SIG-M5 treated with dmso at 0.1 percent for 504 hours (cell line): ENCODE results near the gene ARHGAP8.
"Not testable (repeated sequence)": the region's sequence is repeated elsewhere in the genome, so short reads cannot be mapped to it uniquely, and the experiment has no call there.

ENCODE experiments used
- DNase-seq: peaks from one replicate; lab custom pipeline; 2025; ENCODE audit not compliant: unreplicated experiment; lab: John Stamatoyannopoulos, UW

ARHGAP8 gene

DNA sequence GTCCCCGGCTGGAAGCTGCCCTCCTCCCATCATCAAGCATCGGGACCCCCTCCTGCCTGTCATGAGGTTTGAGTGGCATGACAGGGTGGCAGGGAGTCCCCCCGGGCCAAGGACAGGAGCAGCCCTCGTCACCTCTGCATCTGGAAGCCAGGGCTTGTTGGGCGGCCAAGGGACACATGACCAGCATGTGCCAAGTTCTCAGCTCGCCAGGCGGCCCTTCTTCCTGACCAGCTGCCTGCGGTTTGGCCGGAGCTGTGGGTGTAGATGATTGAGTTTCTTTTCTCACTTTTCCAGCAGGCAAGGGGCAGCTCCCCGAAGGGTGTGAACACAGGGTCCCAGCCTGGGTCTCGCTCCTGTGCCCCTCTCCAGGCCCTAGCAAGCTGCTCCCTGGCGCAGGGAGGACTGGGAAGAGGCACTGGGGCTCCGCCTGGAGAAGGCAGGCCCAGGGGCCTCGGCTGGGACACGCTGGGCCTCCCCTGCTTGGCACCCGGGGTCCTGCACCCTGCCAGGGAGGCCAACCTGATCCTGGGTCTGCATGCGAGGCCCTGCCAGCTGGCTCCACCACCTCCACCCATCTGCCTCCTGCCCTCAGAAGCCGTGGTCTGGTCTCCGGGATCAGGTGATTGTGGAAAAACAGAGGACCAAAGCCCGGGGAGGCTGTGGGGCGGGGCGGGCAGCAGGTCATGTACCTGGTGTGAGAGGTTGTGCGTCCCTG is 13.4 kb downstream of the ARHGAP8 start:
- DNase-seq = no peak

GRCh38 chr22:44773082-44773481 is 20.7 kb downstream of the ARHGAP8 start:
- no peak for DNase-seq

GRCh38 chr22:44775862-44776261 is 23.5 kb downstream of the ARHGAP8 start:
- DNase-seq = no peak

GRCh38 chr22:44776605-44777363 is 24.4 kb downstream of the ARHGAP8 start:
- DNase-seq = no peak

DNA sequence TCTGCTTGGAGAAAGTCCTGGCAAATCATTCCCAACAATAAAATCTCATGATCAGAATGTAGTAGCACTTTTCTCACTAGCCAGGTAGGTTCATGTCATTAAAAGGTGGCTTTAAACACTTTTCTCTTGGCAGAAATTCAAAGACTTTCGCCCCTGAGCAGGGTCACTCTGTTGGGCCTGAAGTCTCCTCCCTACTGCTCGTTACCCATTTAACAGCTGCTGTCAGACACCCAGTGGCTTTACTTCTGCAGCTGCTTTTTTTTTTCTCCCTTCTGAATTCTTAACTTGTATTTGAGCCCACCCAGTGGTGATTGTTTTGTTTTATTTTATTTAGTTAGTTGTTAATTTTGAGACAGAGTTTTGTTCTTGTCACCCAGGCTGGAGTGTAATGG is 25.0 kb downstream of the ARHGAP8 start:
- no peak for DNase-seq

DNA sequence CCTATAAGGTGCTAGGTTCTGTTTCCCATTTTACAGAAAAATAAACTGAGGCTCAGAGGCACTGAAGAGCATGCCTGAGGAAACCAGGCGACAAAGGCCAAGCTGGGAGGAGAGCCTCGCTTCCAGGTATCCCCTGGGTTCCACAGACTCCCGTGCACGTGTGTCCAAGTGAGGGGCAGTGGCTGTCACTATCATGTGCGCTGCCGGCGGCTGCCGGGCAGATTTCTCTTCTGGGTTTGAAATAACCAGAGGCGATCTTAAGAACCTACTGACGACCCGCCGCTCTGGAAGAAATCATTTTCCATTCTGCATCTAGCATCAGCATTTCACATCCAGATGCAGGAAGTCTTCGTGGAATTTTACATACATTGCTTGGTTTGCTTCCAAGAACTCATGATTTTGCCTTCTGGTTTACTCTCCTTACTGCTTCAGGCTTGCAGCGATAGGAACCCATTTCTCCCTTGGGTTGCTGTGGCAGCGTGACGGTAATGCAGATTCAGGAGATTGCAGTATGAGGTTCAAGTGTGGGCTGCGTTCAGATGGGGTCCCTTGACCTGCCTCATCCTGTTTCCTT is 28.6 kb downstream of the ARHGAP8 start:
- DNase-seq = no peak

GRCh38 chr22:44782363-44782963 is 30.1 kb downstream of the ARHGAP8 start:
- DNase-seq = no peak

DNA sequence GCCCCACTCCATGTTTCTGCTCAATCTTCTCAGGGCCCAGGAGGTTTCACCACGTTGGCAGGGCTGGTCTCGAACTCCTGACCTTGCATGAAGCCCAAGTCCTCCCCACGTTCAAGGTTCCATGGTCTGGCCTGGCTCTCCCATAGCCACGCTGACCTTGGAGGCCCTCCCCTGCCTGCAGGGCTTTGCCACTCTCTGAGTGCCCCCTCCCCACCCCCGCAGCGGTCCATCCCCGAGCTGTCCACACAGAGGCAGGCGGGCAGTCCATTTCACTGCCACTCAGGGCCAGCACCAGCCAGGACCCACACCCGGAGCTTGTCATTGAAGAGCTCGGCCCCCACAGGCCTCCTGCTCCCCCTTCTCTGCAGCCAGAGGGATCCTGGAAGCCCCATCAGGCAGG is 30.7 kb downstream of the ARHGAP8 start:
- no peak for DNase-seq

DNA sequence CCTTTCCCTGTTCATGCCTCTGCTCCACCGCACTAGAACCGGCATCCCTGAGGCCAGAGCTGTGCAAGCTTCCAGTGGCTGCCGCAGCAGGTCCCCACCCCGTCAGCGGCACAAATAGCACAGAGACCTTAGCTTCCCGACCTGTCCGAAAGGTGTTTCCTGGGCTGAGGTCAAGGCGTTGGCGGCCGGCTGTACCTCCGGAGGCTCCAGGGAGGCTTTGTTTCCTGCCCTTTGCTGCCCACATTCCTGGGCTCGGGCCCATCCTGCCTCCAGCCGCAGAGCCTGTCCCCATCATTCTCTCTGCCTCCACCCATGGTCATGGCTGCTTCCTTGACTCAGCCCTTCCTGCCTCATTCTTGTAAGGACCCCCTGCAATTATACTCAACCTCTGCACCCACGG is 31.2 kb downstream of the ARHGAP8 start:
- DNase-seq = no peak

DNA sequence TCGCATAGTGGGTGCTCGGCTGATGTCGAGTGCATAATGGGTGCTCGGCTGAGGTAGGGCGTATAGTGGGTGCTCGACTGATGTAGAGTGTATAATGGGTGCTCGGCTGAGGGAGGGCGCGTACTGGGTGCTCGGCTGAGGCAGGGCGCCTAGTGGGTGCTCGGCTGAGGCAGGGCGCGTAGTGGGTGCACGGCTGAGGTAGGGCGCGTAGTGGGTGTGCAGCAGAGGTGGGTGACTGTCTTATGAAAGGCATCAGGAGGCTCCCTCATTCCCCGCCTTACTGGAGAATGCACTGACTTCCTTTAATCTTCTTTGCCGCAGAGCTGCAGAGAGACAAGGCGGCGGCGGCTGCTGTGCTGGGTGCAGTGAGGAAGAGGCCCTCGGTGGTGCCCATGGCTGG is 33.8 kb downstream of the ARHGAP8 start:
- no peak for DNase-seq

GRCh38 chr22:44786610-44787009 is 34.2 kb downstream of the ARHGAP8 start:
- DNase-seq = no peak

- no peak for DNase-seq
Observed at GRCh38 chr22:44787832-44788231, 35.5 kb downstream of the ARHGAP8 start.

- DNase-seq = no peak
Observed at GRCh38 chr22:44793106-44793505, 40.7 kb downstream of the ARHGAP8 start.

DNA sequence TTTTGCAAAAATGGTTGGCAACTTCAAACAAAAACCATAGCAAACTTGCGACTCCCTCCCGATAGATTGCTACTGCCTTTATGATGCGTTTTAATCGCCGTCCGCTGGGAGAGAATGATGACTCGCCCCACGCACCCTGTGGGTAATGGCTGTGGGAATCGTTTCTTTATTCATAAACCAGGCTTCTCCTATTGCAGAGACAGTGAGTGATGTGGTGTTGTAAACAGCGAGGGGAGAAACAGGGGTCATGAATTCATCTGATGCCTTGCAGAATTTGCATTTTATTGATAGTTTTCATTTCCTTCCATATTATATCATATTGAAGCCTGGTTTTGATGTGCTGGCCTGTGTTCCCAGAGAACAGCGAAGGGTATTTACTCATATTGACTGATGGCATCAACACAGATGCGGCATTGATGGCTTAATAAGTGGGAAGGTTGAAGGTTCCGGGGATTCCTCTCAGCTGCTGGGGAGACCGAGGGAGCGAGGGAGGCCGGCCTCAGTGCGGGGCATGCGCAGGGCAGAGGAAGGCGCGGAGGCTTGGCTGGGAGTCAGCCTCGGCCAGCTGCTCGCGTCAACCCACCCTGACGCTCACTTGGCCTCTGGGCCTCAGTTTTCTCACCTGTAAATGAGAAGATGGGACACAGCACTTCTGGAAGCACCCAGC is 41.3 kb downstream of the ARHGAP8 start:
- DNase-seq = no peak

DNA sequence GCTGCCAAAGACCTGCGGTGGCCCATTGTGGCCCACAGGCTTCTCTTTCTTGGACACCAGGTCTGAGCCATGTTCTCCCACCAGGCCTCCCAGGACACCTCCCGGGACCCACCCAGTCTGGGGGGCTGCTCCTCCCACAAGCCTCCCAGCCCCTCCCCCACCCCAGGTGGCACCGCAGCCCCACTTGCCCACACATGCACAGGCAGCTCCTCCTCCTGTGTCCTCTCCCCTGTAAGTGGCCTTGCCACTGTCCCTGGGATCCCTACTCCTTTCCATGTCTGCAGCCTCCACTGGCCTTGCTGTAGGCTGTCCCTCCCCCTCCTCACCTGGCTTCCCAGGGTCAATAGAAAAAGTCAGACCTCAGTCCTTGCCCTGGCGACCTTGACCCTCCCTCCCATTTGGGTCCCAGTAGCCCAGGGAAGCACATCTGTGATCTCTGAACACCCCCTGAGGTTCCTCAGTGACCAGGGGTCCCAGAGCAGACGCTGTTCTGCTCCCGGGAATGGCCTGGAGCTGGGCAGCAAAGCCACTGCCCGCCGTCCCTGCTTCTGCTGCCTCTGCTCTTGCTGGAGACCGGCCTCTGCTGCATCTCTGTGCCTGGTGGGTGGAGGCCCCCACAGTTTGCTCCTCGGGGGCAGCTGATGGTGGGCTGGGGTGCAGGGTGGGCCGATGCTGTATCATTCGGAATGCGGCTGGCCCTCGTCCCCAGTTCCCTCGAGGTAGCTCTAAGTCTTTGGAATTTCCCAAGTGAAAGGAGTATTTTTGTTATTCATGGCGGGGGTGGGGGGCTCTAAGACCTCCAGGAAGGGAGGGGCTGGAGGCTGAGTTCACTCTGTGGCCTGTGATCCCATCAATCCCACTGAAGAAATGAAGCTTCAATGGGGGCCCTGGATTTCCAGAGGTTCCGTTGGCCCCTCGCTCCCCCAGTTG is 43.6 kb downstream of the ARHGAP8 start:
- DNase-seq = no peak

DNA sequence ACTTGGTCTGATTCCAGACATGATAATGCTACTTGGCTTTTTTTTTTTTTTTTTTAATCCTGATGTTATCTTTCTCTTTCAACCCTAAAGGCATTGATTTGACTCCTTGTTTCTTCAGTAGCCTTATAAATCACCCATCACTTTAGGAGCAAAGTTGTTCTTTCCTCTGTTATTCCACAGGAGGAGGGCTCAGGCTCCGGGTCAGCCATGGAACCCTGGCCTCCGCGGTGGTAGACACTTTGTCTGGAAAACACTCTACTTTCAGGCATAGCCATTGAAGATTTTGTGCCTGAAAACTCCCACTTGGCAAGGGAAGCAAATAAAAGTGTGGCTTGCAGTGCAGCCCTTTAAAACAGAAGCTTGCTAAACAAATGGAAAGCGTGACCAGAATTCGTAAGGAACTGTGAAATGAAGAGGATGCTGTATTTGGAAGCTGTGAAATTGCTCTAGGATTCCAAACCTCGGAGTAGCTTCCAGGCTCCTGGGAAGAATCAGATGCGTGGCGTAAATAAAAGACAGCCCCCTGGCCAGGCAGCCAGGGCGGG is 44.9 kb downstream of the ARHGAP8 start:
- no peak for DNase-seq

DNA sequence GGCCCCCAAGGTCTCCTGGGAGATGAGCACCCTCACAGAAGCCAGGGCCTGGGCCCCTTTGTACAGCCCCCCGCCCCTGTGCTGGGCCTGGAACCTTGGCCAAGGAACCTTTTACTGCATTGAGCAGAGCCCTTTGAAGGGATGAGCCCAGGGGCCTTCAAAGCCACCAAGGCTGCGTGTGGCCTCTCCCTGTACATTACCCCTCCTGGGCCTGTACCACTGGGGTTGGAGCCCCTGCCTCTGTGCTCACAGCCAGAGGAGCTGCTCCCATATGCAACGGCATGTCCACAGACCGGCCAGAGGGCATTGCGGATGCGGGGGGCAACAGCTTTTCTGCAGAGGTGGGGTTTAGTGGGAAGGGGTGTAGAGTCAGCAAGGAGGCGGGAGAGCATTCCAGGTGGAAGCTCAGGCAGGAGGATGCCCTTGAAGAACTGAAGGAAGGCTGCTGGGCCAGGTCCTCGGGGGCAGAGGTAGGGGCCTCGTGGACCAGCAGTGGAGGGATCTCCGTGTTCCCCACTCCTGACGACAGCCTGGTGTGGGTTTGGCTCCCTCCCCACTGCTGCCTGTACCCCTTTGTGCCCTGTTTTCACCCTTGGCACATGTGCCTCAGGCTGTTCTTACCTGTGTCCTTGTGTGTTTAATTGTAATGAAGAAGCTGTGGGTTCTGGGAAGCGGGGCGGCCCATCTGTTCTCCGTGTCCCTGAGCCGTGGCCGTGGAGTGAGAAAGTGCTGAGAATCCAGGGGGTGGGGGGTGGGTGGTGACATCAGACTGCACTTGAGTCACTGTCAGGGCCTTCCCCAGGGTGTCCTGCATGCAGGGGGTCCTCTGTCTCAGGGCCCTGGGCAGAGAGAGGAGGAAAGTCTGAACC is 46.9 kb downstream of the ARHGAP8 start:
- DNase-seq = no peak

GRCh38 chr22:44799946-44800634 is 47.7 kb downstream of the ARHGAP8 start:
- not testable (repeated sequence) for DNase-seq
